ENCODE results near the gene CREB5.

The CREB5 gene

DNA sequence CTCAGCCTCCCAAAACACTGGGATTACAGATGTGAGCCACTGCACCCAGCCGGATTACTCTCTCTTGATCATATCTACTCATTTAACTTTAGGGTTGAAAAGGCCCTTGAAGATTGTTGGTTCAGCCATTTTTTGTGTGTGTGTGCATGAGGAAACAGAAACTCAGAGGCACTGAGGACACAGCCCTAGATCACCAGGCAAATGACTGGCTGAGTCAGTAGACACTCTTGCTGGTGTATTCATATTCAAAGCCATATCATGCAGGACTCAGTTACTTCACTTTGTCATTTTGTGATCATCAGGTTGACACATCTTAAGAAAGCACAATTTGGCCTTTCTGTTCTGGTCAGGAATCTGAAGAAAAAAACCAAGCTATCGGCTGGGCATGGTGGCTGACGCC is 292.4 kb downstream of the CREB5 start:
- TF ChIP-seq SIN3A (IDR thresholded peaks at IDR 0.05; ENCODE audit: borderline replicate concordance, insufficient read depth, low read length), result no peak
- TF ChIP-seq TAF1 (IDR thresholded peaks at IDR 0.05; ENCODE audit: borderline replicate concordance, insufficient read depth, low read length), result no peak
- TF ChIP-seq, protein P1, sequence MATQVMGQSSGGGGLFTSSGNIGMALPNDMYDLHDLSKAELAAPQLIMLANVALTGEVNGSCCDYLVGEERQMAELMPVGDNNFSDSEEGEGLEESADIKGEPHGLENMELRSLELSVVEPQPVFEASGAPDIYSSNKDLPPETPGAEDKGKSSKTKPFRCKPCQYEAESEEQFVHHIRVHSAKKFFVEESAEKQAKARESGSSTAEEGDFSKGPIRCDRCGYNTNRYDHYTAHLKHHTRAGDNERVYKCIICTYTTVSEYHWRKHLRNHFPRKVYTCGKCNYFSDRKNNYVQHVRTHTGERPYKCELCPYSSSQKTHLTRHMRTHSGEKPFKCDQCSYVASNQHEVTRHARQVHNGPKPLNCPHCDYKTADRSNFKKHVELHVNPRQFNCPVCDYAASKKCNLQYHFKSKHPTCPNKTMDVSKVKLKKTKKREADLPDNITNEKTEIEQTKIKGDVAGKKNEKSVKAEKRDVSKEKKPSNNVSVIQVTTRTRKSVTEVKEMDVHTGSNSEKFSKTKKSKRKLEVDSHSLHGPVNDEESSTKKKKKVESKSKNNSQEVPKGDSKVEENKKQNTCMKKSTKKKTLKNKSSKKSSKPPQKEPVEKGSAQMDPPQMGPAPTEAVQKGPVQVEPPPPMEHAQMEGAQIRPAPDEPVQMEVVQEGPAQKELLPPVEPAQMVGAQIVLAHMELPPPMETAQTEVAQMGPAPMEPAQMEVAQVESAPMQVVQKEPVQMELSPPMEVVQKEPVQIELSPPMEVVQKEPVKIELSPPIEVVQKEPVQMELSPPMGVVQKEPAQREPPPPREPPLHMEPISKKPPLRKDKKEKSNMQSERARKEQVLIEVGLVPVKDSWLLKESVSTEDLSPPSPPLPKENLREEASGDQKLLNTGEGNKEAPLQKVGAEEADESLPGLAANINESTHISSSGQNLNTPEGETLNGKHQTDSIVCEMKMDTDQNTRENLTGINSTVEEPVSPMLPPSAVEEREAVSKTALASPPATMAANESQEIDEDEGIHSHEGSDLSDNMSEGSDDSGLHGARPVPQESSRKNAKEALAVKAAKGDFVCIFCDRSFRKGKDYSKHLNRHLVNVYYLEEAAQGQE (IDR thresholded peaks at IDR 0.05; ENCODE audit: insufficient read depth in 1 of 2, low read depth in 2 of 2, low read length in 2 of 2), result no peak
- TF ChIP-seq POLR2AphosphoS5 (IDR thresholded peaks at IDR 0.05; ENCODE audit: low read depth, low read length), result no peak
- TF ChIP-seq FOXP2 (optimal IDR thresholded peaks at IDR 0.05; ENCODE audit: borderline replicate concordance, extremely low read depth, extremely low read length, insufficient read depth), result no peak

DNA sequence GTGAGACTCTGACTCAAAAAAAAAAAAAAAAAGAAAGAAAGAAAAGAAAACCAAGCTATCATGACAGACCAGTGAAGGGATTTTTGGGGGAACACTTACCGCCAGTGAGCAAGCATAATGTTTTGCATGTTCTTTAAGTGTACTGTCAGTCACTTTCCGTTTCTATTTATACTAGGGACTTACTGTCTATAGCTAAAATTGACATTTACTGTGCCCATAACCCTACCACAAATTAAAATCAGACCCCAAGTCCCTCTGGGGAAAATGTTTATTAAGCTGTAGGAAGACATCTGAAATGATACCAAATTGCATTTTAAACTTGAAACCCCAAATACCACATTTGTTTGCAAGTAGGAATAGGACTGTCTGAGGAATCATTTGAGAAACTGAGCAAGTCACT is 293.0 kb downstream of the CREB5 start:
- TF ChIP-seq TAF1 (IDR thresholded peaks at IDR 0.05; ENCODE audit: borderline replicate concordance, insufficient read depth, low read length) (no peak), FOXP2 (optimal IDR thresholded peaks at IDR 0.05; ENCODE audit: borderline replicate concordance, extremely low read depth, extremely low read length, insufficient read depth) (no peak), SIN3A (IDR thresholded peaks at IDR 0.05; ENCODE audit: borderline replicate concordance, insufficient read depth, low read length) (no peak), POLR2AphosphoS5 (IDR thresholded peaks at IDR 0.05; ENCODE audit: low read depth, low read length) (no peak)
- TF ChIP-seq, protein P1 (IDR thresholded peaks at IDR 0.05; ENCODE audit: insufficient read depth in 1 of 2, low read depth in 2 of 2, low read length in 2 of 2), result no peak

DNA sequence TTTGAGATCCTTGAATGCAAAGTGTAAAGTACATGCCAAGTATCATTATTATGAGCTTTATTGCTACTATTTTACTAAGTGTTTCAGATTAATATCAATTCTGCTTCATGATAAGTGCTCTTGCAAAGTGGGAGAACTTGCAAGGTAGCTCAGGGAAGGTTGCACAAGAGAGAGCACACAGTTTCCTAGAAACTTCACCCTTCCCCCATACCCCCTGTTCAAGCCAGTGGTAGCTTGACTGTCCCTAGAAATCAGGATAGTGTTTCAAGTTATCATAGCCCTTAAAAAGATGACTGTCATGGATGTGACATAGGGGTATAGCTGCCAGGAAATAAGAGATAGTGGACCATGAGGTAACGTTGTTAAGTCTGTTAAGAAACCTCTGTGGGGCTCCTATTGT is 294.3 kb downstream of the CREB5 start:
- TF ChIP-seq TAF1 (IDR thresholded peaks at IDR 0.05; ENCODE audit: borderline replicate concordance, insufficient read depth, low read length), result no peak
- no peak for TF ChIP-seq POLR2AphosphoS5 (IDR thresholded peaks at IDR 0.05; ENCODE audit: low read depth, low read length)
- TF ChIP-seq, protein P1 (IDR thresholded peaks at IDR 0.05; ENCODE audit: insufficient read depth in 1 of 2, low read depth in 2 of 2, low read length in 2 of 2), result no peak
- no peak for TF ChIP-seq SIN3A (IDR thresholded peaks at IDR 0.05; ENCODE audit: borderline replicate concordance, insufficient read depth, low read length)
- no peak for TF ChIP-seq FOXP2 (optimal IDR thresholded peaks at IDR 0.05; ENCODE audit: borderline replicate concordance, extremely low read depth, extremely low read length, insufficient read depth)

DNA sequence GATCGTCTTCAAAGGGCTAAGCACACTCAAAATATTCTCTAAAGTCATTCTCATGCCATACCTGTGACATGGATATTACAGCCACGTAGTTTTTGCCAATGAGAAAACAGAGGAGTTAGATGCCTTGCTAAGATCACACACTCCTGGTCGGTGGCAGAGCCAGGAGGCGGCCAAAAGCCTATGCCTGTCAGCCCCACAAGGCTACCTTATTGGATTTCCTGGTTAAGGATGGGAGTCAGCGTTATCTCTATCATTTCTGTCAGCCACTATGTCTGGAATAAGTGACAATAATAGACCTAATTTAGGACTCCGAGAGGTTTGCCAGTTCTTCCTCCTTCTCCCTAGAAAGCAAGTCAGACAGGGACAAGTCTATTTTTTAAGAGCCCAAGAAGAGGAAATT is 295.0 kb downstream of the CREB5 start:
- no peak for TF ChIP-seq FOXP2 (optimal IDR thresholded peaks at IDR 0.05; ENCODE audit: borderline replicate concordance, extremely low read depth, extremely low read length, insufficient read depth)
- TF ChIP-seq TAF1 (IDR thresholded peaks at IDR 0.05; ENCODE audit: borderline replicate concordance, insufficient read depth, low read length), result no peak
- TF ChIP-seq SIN3A (IDR thresholded peaks at IDR 0.05; ENCODE audit: borderline replicate concordance, insufficient read depth, low read length), result no peak
- TF ChIP-seq POLR2AphosphoS5 (IDR thresholded peaks at IDR 0.05; ENCODE audit: low read depth, low read length), result no peak
- TF ChIP-seq, protein P1 (IDR thresholded peaks at IDR 0.05; ENCODE audit: insufficient read depth in 1 of 2, low read depth in 2 of 2, low read length in 2 of 2), result no peak
